Thoracic aorta (tissue), 2 donors: ENCODE results near the gene HOXA2. TPM values are rescaled to one million over a fixed set of nuclear protein-coding genes. Genes with fewer than 3 reads are reported as not detected.

Experiments used
- ATAC-seq: fragments of 150-250 bp; one replicate; pipeline ENCODE4 v1.8.0; 2017; ENCODE audit warnings: low read depth; ENCODE audit not compliant: insufficient number of reproducible peaks, low FRiP score
- DNase-seq: peaks from one replicate; pipeline ENCODE4 v3.0.0-alpha.2; 2020; ENCODE audit warnings: low spot score
- H3K27ac ChIP-seq, 2 donors: fragments of 200-600 bp; sonication (generic); 1 replicate in 1 of 2; 2 replicates in 1 of 2; pipeline ENCODE4 v1.5.1; 2016; ENCODE audit warnings: mild to moderate bottlenecking in 2 of 2, moderate library complexity in 2 of 2
- H3K27me3 ChIP-seq: fragments of 200-600 bp; sonication (generic); replicated peaks from 2 replicates; pipeline ENCODE4 v1.6.0; 2016; ENCODE audit warnings: mild to moderate bottlenecking; ENCODE audit not compliant: insufficient read depth
- H3K36me3 ChIP-seq: fragments of 200-600 bp; sonication (generic); one replicate; pipeline ENCODE4 v1.5.1; 2016
- H3K4me1 ChIP-seq, 2 donors: fragments of 200-600 bp; sonication (generic); 1 replicate in 1 of 2; 2 replicates in 1 of 2; pipeline versions ENCODE4 v1.5.1 to v1.6.0; 2016; ENCODE audit warnings: low read depth in 2 of 2, mild to moderate bottlenecking in 1 of 2; ENCODE audit not compliant: control insufficient read depth in 1 of 2
- H3K4me3 ChIP-seq: fragments of 200-600 bp; sonication (generic); 2 replicates; pipeline ENCODE4 v1.5.1; 2016; ENCODE audit warnings: mild to moderate bottlenecking
- H3K9me3 ChIP-seq: fragments of 200-600 bp; sonication (generic); 2 replicates; pipeline ENCODE4 v1.5.1; 2016
- total RNA-seq, 2 donors: library from RNA; depleted of rRNA; stranded (reverse); fragments of >200 nt; gene quantifications; one replicate each; pipeline versions ENCODE4 v1.1.0 to v1.2.3, GENCODE V29; 2016
- TF ChIP-seq, protein P1 (sequence below): fragments of 200-600 bp; sonication (generic); IDR thresholded peaks from one replicate; pipeline ENCODE4 v1.5.1; 2019; ENCODE audit warnings: antibody characterized with exemption

HOXA2 gene
- total RNA-seq, 2 donors from 2014 or later, result 3.4 to 4.6 TPM

- DNase-seq (no peak), ATAC-seq (no peak)
- H3K9me3 ChIP-seq, result no peaks in the 10 kb centered on the region
- H3K4me3 ChIP-seq, result peak overlapping the region; percentile 99
- peaks cover 3 to 78% of the 10 kb centered on the region in 2 donors for H3K4me1 ChIP-seq
- TF ChIP-seq, protein P1, sequence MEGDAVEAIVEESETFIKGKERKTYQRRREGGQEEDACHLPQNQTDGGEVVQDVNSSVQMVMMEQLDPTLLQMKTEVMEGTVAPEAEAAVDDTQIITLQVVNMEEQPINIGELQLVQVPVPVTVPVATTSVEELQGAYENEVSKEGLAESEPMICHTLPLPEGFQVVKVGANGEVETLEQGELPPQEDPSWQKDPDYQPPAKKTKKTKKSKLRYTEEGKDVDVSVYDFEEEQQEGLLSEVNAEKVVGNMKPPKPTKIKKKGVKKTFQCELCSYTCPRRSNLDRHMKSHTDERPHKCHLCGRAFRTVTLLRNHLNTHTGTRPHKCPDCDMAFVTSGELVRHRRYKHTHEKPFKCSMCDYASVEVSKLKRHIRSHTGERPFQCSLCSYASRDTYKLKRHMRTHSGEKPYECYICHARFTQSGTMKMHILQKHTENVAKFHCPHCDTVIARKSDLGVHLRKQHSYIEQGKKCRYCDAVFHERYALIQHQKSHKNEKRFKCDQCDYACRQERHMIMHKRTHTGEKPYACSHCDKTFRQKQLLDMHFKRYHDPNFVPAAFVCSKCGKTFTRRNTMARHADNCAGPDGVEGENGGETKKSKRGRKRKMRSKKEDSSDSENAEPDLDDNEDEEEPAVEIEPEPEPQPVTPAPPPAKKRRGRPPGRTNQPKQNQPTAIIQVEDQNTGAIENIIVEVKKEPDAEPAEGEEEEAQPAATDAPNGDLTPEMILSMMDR, result no peak
- H3K27ac ChIP-seq, result peak overlapping the region; percentile 96 to 99
- no peaks in the 10 kb centered on the region for H3K27me3 ChIP-seq
- no peaks in the 10 kb centered on the region for H3K36me3 ChIP-seq
Observed at GRCh38 chr7:27123477-27124053, 21.1 kb upstream of the HOXA2 start.

GRCh38 chr7:27123007-27123476 is 20.6 kb upstream of the HOXA2 start:
- Histone ChIP-seq H3K9me3 (no peaks in the 10 kb centered on the region), H3K4me3 (peak overlapping the region; percentile 99), H3K27ac (peak overlapping the region; percentile 96 to 99), H3K36me3 (no peaks in the 10 kb centered on the region), H3K27me3 (no peaks in the 10 kb centered on the region), H3K4me1 (peaks cover 3 to 79% of the 10 kb centered on the region in 2 donors)
- TF ChIP-seq, protein P1, result no peak
- ATAC-seq (no peak), DNase-seq (no peak)

GRCh38 chr7:27122077-27122910 is 19.8 kb upstream of the HOXA2 start:
- H3K4me1 ChIP-seq, result peaks cover 3 to 71% of the 10 kb centered on the region in 2 donors
- peak overlapping the region; percentile 96 to 99 for H3K27ac ChIP-seq
- H3K36me3 ChIP-seq, result no peaks in the 10 kb centered on the region
- TF ChIP-seq, protein P1, result no peak
- no peaks in the 10 kb centered on the region for H3K9me3 ChIP-seq
- DNase-seq (no peak), ATAC-seq (no peak)
- peak overlapping the region; percentile 99 for H3K4me3 ChIP-seq
- no peaks in the 10 kb centered on the region for H3K27me3 ChIP-seq

- TF ChIP-seq, protein P1, result no peak
- Histone ChIP-seq H3K36me3 (no peaks in the 10 kb centered on the region), H3K4me3 (peak overlapping the region; percentile 99), H3K9me3 (no peaks in the 10 kb centered on the region), H3K4me1 (peaks cover 3 to 66% of the 10 kb centered on the region in 2 donors), H3K27me3 (no peaks in the 10 kb centered on the region), H3K27ac (peak overlapping the region; percentile 96 to 99)
- ATAC-seq, result no peak
- DNase-seq, result no peak
Observed at GRCh38 chr7:27121684-27122076, 19.2 kb upstream of the HOXA2 start.

DNA sequence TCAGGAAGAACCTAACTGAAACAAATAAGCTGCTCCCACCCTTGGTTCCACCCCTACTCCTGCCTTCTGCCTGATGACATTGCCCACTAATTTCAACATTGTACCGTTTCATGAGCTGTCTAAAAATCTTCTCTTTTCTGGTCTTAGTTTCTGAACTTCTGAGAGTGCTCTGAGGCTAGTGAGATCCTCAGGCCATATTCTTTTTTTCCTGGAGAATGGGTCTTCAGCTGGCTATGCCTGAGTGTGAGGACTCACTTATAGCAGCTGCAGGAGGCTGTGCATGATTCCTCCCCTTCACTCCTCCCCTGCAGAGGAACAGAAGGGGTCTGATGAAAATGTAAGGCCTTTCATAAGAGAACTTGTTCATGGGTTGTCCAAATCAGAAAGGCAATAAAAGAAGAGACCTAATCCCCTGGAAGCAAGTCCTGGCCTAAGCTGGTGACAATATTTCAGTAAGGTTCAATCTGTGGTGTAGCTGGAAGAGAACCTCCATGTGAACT is 17.0 kb upstream of the HOXA2 start:
- TF ChIP-seq, protein P1, result no peak
- H3K27me3 ChIP-seq, result no peaks in the 10 kb centered on the region
- no peaks in the 10 kb centered on the region for H3K36me3 ChIP-seq
- no peak for ATAC-seq
- H3K9me3 ChIP-seq, result no peaks in the 10 kb centered on the region
- peak overlapping the region; percentile 99 for H3K4me3 ChIP-seq
- H3K27ac ChIP-seq, result peak overlapping the region; percentile 96 to 99
- peaks cover 3 to 44% of the 10 kb centered on the region in 2 donors for H3K4me1 ChIP-seq
- DNase-seq, result no peak
